NCI-H2107 treated with DMSO at 0.1 percent for 48 hours (cell line): ENCODE measurements around the gene HEXD.
"Not testable (repeated sequence)": the region's sequence is repeated elsewhere in the genome, so short reads cannot be mapped to it uniquely, and the experiment has no call there.

ENCODE experiments used
- DNase-seq: peaks from one replicate; lab custom pipeline; 2025; ENCODE audit not compliant: unreplicated experiment; lab: John Stamatoyannopoulos, UW

Gene HEXD

DNA sequence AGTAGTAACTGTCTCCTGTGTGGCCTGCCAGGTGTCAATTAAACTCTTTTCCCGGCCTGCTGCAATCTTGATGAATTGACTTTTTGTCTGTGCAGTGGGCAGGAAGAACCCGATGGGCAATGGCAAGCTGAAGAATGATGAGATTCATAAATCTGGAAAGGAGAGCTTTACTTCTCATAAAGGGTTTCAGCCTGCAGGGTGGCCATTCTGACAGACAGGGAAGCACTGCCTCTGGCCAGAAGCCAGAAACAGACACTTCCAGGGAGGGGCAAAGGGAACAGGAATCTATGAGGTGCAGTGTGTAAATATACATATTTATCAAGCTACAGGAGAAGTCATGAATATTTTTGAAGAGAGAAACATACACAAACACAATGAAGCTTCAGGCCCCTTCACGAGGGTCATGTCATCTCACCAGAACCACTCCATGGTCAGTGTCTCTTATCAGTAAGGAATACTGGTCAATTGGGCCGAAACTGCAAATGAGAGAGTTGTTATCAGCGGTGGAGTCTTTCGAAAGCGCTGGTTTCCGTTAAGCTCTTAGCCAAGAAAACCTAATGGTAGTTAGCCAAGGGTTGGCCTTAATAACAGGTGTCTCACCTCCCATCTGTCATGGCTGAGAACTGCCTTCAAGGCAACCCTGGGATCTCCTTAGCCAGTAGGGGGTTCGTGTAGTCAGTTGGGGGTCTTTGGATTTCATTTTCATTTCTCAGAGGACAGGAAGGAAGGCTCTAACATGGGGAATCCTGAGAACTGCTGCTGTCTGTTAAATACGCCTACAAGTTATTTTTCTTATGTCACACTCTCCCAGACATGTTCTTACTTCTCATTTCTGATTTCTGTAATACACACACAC, 39.2 kb downstream of the HEXD start:
- no peak for DNase-seq

DNA sequence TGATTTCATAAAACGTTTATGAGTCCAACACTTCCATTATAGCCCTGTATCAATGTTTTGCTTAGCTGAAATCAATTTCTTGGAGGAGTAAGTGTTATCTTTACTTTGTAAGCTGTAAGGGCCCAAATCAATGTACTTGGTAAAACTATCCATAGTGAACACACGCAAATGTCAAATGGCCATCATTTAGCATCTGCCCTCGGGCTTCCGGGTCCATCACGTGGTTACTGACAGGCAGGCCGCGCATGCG, 39.7 kb downstream of the HEXD start:
- peak; percentile 81 for DNase-seq

GRCh38 chr17:82458179-82458884, 40.2 kb downstream of the HEXD start, which contains the start of gene NARF:
TSS of gene NARF (plus strand) at chr17:82458741. CDS start at chr17:82458804, 63 bp downstream.
- peak; percentile 94 for DNase-seq

DNA sequence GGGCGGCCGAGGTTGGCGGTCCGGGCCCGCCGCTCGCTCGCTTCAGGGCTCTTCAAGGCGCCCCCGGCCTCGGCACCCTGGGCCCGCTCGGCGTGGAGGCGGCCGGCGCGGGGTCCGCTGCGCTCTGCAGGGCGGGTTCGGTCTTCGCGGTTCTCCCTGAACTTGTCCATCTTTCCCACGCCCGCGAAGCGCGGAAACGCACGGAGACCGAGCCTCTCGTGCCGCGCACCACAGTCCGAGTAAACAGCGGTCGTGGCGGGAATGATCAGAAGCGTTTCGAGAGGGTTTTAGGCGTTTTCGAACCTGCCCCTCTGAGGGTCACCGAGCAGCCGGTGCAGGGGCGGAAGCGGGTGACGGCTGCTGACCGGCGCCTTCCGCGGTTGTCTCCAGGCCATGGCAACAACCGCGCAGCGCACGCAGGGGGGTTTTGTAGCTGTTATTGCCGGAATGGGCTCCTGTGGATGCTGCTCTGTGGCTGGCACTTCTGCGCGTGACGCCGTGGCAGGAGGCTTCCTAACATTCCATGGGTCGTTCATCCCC, 40.8 kb downstream of the HEXD start:
- no peak for DNase-seq

DNA sequence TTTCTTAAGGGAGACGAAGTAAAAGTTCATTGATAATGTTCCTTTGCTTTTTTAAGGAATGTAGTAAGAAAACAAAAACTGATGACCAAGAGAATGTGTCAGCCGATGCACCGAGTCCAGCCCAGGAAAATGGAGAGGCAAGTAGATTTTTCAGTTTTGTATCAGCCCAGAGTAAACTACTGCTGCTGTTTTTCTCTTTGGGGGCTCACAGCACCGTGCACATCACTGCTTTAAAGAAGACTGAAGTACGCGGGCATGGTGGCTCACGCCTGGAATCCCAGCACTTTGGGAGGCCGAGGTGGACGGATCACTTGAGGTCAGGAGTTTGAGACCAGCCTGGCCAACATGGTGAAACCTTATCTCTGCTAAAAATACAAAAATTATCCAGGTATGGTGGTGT, 41.8 kb downstream of the HEXD start:
- DNase-seq, result not testable (repeated sequence)

DNA sequence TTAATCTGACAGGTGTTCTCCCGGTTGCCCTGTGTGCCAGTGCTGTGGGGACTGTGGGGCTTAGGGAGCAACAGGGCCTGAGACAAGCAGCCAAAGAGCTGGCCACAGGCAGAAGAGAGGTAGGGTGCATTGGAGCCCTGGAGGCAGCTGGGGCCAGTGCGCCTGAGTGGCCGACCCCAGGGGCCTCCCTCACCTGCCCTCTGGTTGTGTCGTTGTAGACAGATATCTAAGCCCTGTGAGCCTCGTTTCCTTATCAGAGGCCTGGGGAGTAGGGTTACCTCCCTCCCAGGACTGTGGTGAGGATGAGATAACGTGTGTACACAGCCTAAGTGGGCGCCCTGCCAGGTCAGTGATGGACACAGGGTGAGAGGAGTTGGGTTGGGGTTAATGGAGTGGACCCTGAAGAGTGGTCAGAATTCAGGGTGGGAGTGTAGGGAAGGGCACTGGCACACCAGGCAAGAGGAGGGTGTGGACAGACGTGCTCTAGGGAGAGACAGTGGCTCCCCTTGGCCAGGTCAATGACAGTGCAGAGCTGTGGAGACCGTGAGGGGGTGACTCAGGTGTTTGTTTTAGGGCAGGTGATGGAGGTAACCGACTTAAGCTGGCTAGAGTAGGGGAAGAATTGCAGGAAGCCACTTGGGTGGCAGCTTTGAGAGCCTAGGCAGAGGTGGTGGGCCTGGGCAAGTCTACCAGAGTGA, 43.8 kb downstream of the HEXD start:
- DNase-seq, result no peak

GRCh38 chr17:82463391-82463790, 45.2 kb downstream of the HEXD start:
- DNase-seq, result no peak

- no peak for DNase-seq
These were observed 45.9 kb downstream of the HEXD start for GRCh38 chr17:82463925-82464566.

- DNase-seq, result no peak
These were observed 46.4 kb downstream of the HEXD start for GRCh38 chr17:82464567-82464929.

- no peak for DNase-seq
These were observed 47.0 kb downstream of the HEXD start for GRCh38 chr17:82465023-82465603.

GRCh38 chr17:82468692-82469091, 50.5 kb downstream of the HEXD start:
- DNase-seq, result no peak

DNA sequence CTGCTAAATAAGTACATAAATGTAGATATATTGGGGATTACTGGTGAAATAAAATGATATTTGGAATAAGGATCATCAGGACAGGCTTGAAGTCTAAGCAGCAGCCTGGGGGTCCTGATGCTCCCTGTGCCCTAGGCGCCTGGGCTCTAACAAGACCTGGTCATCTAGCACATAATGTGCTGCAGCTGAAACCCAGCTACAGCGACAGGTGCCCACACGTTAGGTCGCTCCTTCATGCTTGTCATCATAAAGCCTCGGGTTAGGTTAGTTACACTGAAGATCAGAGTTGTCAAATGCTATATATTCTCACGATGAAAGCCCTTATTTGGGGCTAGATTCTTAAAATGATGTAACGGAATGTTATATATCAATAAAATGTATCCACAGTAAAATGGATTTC, 51.9 kb downstream of the HEXD start:
- no peak for DNase-seq

- no peak for DNase-seq
These were observed 56.3 kb downstream of the HEXD start for GRCh38 chr17:82474223-82475010.

DNA sequence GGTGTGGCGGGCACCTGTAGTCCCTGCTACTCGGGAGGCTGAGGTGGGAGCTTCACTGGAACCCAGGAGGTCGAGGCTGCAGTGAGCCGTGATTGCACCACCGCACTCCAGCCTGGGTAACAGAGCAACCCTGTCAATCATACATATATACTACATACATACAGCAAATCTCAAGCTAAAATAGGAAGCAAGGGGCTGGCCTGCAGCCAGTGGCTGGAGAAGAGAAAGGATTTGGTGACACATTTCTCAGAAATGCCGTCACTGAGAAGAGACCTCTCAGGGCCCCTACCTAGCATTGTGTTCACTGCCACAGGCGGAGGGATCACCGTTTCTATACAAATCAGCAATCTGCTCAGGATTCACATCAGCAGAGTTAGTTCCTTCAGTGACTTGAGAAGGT, 57.3 kb downstream of the HEXD start:
- DNase-seq, result no peak

DNA sequence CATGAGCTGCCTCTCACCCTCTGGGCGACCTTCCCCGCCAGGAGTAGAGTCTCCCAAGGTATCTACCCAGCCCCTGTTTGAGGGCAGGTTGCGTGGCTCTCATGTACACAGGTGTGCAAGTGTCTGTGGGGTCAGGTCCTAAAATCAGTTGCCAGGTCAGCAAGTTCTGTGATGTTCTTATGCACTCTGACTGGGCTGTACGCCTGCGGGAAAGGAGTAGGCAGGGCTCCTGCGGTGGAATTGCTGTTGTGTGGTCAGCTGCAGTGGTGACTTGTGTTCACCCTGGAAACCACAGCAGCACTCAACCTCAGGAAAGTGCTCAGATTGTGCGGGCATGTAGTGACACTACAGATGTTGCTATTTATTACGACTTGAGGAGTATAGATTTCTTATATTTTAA, 59.8 kb downstream of the HEXD start:
- DNase-seq, result no peak

- no peak for DNase-seq
These were observed 61.5 kb downstream of the HEXD start for GRCh38 chr17:82479602-82480001.

DNA sequence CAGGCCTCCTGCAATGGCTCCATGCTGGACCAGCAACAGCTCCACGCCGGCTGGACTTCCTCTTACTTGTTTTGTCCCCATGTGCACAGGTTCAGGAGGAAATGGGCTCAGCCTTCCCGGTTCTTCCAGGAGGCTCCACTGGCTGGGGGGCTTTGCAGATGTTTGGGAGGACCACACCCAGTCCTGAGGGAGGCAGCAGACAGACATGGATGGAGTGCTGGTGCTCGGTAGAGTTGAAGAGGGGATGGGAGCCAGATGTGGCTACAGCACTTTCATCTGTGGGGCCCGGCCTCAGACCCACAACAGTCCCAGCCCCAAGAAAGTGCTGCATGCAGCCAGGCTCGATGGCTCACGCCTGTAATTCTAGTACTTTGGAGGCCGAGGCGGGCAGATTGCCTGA, 62.2 kb downstream of the HEXD start:
- no peak for DNase-seq

GRCh38 chr17:82483204-82483660, 65.1 kb downstream of the HEXD start:
- no peak for DNase-seq

DNA sequence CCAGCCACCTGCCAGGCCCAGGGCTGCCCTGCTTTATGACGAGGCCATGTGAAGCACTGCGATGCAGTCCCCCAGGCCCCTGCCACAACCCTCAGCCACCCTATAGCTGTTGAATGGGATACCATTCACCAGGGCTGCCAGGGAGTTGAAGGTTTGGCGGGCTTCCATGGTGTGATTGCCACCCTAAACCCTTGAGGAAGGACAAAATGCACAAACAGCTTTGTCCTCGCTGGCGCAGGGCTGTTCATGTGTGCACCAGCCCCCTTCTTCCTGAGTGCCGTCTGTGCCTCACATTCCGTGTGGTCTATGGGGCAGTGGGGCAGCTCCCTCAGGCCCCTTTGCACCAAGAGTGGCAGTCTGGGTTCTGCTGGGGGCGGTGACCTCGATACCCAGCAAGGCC, 65.7 kb downstream of the HEXD start:
- no peak for DNase-seq
